WTC11 (cell line): ENCODE data around the gene LTBP4. TPM values are rescaled to one million over a fixed set of nuclear protein-coding genes. Genes with fewer than 3 reads are reported as not detected.

Experiments used
- ATAC-seq: fragments of 200-7000 bp; cut with Tn5 transposase; 2 replicates; pipeline ENCODE4 v1.10.0; 2021; ENCODE audit warnings: mild to moderate bottlenecking, moderate library complexity
- CTCF ChIA-PET: fragments of 300-600 bp; sonication (Branson Sonifier 250); formaldehyde crosslinking; loops from one replicate; lab custom pipeline; 2021; ENCODE audit warnings: antibody characterized with exemption; lab: Charles Lee
- POLR2A ChIA-PET: fragments of 350-600 bp; sonication (Branson Sonifier 250); formaldehyde crosslinking; loops from one replicate; lab custom pipeline; 2021; ENCODE audit warnings: antibody characterized with exemption; lab: Charles Lee
- DNase-seq: peaks from one replicate; pipeline ENCODE4 v3.0.0; 2021; ENCODE audit warnings: low spot score
- H3K27ac Mint-ChIP-seq: 2 replicates; pipeline ENCODE4 v1.8.0; 2021; ENCODE audit warnings: mixed read lengths
- H3K27me3 Mint-ChIP-seq: 2 replicates; pipeline ENCODE4 v1.8.0; 2021; ENCODE audit warnings: low read depth, mild to moderate bottlenecking, moderate library complexity, mixed read lengths
- H3K36me3 Mint-ChIP-seq: 2 replicates; pipeline ENCODE4 v1.8.0; 2021; ENCODE audit warnings: mixed read lengths
- H3K4me1 Mint-ChIP-seq: 2 replicates; pipeline ENCODE4 v1.8.0; 2022; ENCODE audit warnings: mixed read lengths
- H3K4me3 Mint-ChIP-seq: 2 replicates; pipeline ENCODE4 v1.8.0; 2021; ENCODE audit warnings: mild to moderate bottlenecking, moderate library complexity, mixed read lengths
- H3K9me3 Mint-ChIP-seq: 2 replicates; pipeline ENCODE4 v1.8.0; 2021; ENCODE audit warnings: mixed read lengths
- AFF4 ChIP-seq: sonication (generic); formaldehyde crosslinking; IDR thresholded peaks from 2 replicates; pipeline ENCODE4 v1.8.1; 2023; ENCODE audit warnings: mild to moderate bottlenecking, missing genetic modification reagents, borderline replicate concordance
- ATF2 ChIP-seq: sonication (generic); formaldehyde crosslinking; IDR thresholded peaks from 2 replicates; pipeline ENCODE4 v1.8.1; 2022; ENCODE audit warnings: low read depth, missing genetic modification reagents, borderline replicate concordance
- ATF3 ChIP-seq: sonication (generic); formaldehyde crosslinking; conservative IDR thresholded peaks from 2 replicates; pipeline ENCODE4 v1.8.1; 2022; ENCODE audit warnings: mild to moderate bottlenecking, missing genetic modification reagents
- CDX4 ChIP-seq: fragments of 250-450 bp; sonication (Bioruptor Pico); IDR thresholded peaks from 2 replicates; pipeline ENCODE4 v1.9.0; 2021; ENCODE audit warnings: moderate library complexity, mild to moderate bottlenecking, inconsistent platforms, borderline replicate concordance
- CREB1 ChIP-seq: sonication (generic); formaldehyde crosslinking; IDR thresholded peaks from 2 replicates; pipeline ENCODE4 v1.8.0; 2023; ENCODE audit warnings: mild to moderate bottlenecking, missing genetic modification reagents
- E2F1 ChIP-seq: sonication (generic); formaldehyde crosslinking; IDR thresholded peaks from 2 replicates; pipeline ENCODE4 v1.8.0; 2022; ENCODE audit warnings: mild to moderate bottlenecking, missing genetic modification reagents
- EMX1 ChIP-seq: fragments of 250-450 bp; sonication (Bioruptor Pico); IDR thresholded peaks from 2 replicates; pipeline ENCODE4 v1.8.0; 2021; ENCODE audit warnings: mild to moderate bottlenecking
- ESRRA ChIP-seq: sonication (generic); formaldehyde crosslinking; IDR thresholded peaks from 2 replicates; pipeline ENCODE4 v1.8.1; 2022; ENCODE audit warnings: mild to moderate bottlenecking, missing genetic modification reagents, borderline replicate concordance
- FOXP1 ChIP-seq: sonication (generic); formaldehyde crosslinking; IDR thresholded peaks from 2 replicates; pipeline ENCODE4 v1.8.0; 2022; ENCODE audit warnings: missing genetic modification reagents, mild to moderate bottlenecking, moderate library complexity, borderline replicate concordance
- FOXP4 ChIP-seq: sonication (generic); formaldehyde crosslinking; IDR thresholded peaks from 2 replicates; pipeline ENCODE4 v1.8.0; 2022; ENCODE audit warnings: mild to moderate bottlenecking, missing genetic modification reagents
- GRHL2 ChIP-seq: fragments of 250-450 bp; sonication (Bioruptor Pico); IDR thresholded peaks from 2 replicates; pipeline ENCODE4 v1.8.0; 2022; ENCODE audit warnings: mild to moderate bottlenecking, moderate library complexity; ENCODE audit not compliant: insufficient replicate concordance, severe bottlenecking
- MXD4 ChIP-seq: fragments of 250-450 bp; sonication (Bioruptor Pico); IDR thresholded peaks from 2 replicates; pipeline ENCODE4 v1.8.0; 2021; ENCODE audit warnings: mild to moderate bottlenecking, moderate library complexity, borderline replicate concordance
- NR1H2 ChIP-seq: sonication (generic); formaldehyde crosslinking; IDR thresholded peaks from 2 replicates; pipeline ENCODE4 v1.9.0; 2021; ENCODE audit warnings: mild to moderate bottlenecking, moderate library complexity, missing genetic modification reagents
- PRRX2 ChIP-seq: fragments of 250-450 bp; sonication (Bioruptor Pico); IDR thresholded peaks from 2 replicates; pipeline ENCODE4 v1.8.0; 2021; ENCODE audit warnings: mild to moderate bottlenecking
- SMAD4 ChIP-seq: sonication (generic); formaldehyde crosslinking; IDR thresholded peaks from 2 replicates; pipeline ENCODE4 v1.8.0; 2022; ENCODE audit warnings: mild to moderate bottlenecking, missing genetic modification reagents
- STAT6 ChIP-seq: sonication (generic); formaldehyde crosslinking; conservative IDR thresholded peaks from 2 replicates; pipeline ENCODE4 v1.8.1; 2023; ENCODE audit warnings: mild to moderate bottlenecking, low read depth, missing genetic modification reagents, moderate library complexity
- TEAD4 ChIP-seq: sonication (generic); formaldehyde crosslinking; IDR thresholded peaks from 2 replicates; pipeline ENCODE4 v1.8.0; 2022; ENCODE audit warnings: mild to moderate bottlenecking, missing genetic modification reagents
- USF1 ChIP-seq: sonication (generic); formaldehyde crosslinking; IDR thresholded peaks from 2 replicates; pipeline ENCODE4 v1.8.0; 2022; ENCODE audit warnings: mild to moderate bottlenecking, missing genetic modification reagents
- USF2 ChIP-seq: sonication (generic); formaldehyde crosslinking; IDR thresholded peaks from 2 replicates; pipeline ENCODE4 v1.8.1; 2023; ENCODE audit warnings: mild to moderate bottlenecking, missing genetic modification reagents, moderate library complexity
- ZNF121 ChIP-seq: sonication (generic); formaldehyde crosslinking; IDR thresholded peaks from 2 replicates; pipeline ENCODE4 v1.8.0; 2023; ENCODE audit warnings: missing genetic modification reagents
- ZNF219 ChIP-seq: sonication (generic); formaldehyde crosslinking; IDR thresholded peaks from 2 replicates; pipeline ENCODE4 v1.8.0; 2023; ENCODE audit warnings: missing genetic modification reagents, mild to moderate bottlenecking, borderline replicate concordance
- ZNF317 ChIP-seq: sonication (generic); formaldehyde crosslinking; IDR thresholded peaks from 2 replicates; pipeline ENCODE4 v1.8.1; 2023; ENCODE audit warnings: low read depth, mild to moderate bottlenecking, moderate library complexity, missing genetic modification reagents, borderline replicate concordance
- ZNF396 ChIP-seq: fragments of 250-450 bp; sonication (Bioruptor Pico); IDR thresholded peaks from 2 replicates; pipeline ENCODE4 v1.8.0; 2021; ENCODE audit warnings: mild to moderate bottlenecking, moderate library complexity, borderline replicate concordance
- total RNA-seq: library from RNA; stranded (reverse); gene quantifications from 3 replicates; pipeline ENCODE4 v1.2.3, GENCODE V29; 2021

LTBP4 gene
- total RNA-seq, 1 experiment from 2014 or later: 125 TPM

- POLR2A ChIA-PET: no interaction called here
- no peak for TF ChIP-seq GRHL2 (CRISPR knock-in tag)
- no peak for TF ChIP-seq E2F1 (CRISPR knock-in tag)
- TF ChIP-seq EMX1 (CRISPR knock-in tag): no peak
- no peak for TF ChIP-seq ZNF317 (CRISPR knock-in tag)
- no peak for TF ChIP-seq ESRRA
- no peak for TF ChIP-seq AFF4 (CRISPR knock-in tag)
- no peak for TF ChIP-seq FOXP4 (CRISPR knock-in tag)
- no peak for TF ChIP-seq PRRX2 (CRISPR knock-in tag)
- peak; percentile 76 for TF ChIP-seq USF2 (CRISPR knock-in tag)
- no peak for TF ChIP-seq ZNF219 (CRISPR knock-in tag)
- TF ChIP-seq FOXP1: no peak
- TF ChIP-seq MXD4 (CRISPR knock-in tag): no peak
- TF ChIP-seq CREB1: no peak
- peak; percentile 84; the same call in 1 of the 2 replicates for TF ChIP-seq ZNF121 (CRISPR knock-in tag)
- TF ChIP-seq CDX4 (CRISPR knock-in tag): no peak
- TF ChIP-seq ATF3: no peak
- TF ChIP-seq ATF2 (CRISPR knock-in tag): no peak
- peak; percentile 66 for TF ChIP-seq USF1 (CRISPR knock-in tag)
- TF ChIP-seq TEAD4 (CRISPR knock-in tag): no peak
- TF ChIP-seq NR1H2 (CRISPR knock-in tag): no peak
- TF ChIP-seq STAT6 (CRISPR knock-in tag): no peak
- TF ChIP-seq SMAD4 (CRISPR knock-in tag): no peak
- no peak for TF ChIP-seq ZNF396 (CRISPR knock-in tag)
Measured at GRCh38 chr19:40632311-40633036, 31.3 kb downstream of the LTBP4 start.

More at GRCh38 chr19:40632311-40633036, 31.3 kb downstream of the LTBP4 start:
- CTCF ChIA-PET: interaction anchor here (0.9 to 5.2 kb wide), 7 partner anchors 18 to 120 kb away, joined by 4 to 101 read pairs (median 23); partner anchors contain the start of gene LTBP4
- Mint-ChIP-seq H3K9me3 (no peaks in the 10 kb centered on the region), H3K27ac (no peak overlapping the region), H3K36me3 (peaks cover 11% of the 10 kb centered on the region), H3K27me3 (peaks cover 51% of the 10 kb centered on the region), H3K4me3 (no peak overlapping the region), H3K4me1 (peaks cover 44% of the 10 kb centered on the region)
- ATAC-seq (peak; percentile 22), DNase-seq (peak; percentile 56)
